Natural killer cell (primary cell): ENCODE measurements around the gene TEX22. TPM values are rescaled to one million over a fixed set of nuclear protein-coding genes. Genes with fewer than 3 reads are reported as not detected.

Source experiments
- ATAC-seq, 3 donors: fragments of 150-1000 bp in 2 of 3; fragments of 200-7000 bp in 1 of 3; cut with Tn5 transposase; 1 replicate in 1 of 3; 2 replicates in 2 of 3; pipeline ENCODE4 v1.10.0; 2021; ENCODE audit warnings: mild to moderate bottlenecking in 2 of 3, moderate library complexity in 2 of 3
- DNase-seq, 2 donors: peaks; one replicate each; pipeline versions ENCODE4 v3.0.0 to v3.0.0-alpha.2; 2013 to 2021; ENCODE audit warnings: mixed read lengths in 1 of 2
- H3K27ac ChIP-seq: one replicate; pipeline ENCODE4 v1.5.1; 2013; ENCODE audit warnings: mild to moderate bottlenecking, low read length
- H3K27me3 ChIP-seq: one replicate; pipeline ENCODE4 v1.6.1; 2013; ENCODE audit warnings: low read length; ENCODE audit not compliant: control insufficient read depth, insufficient read depth
- H3K36me3 ChIP-seq: one replicate; pipeline ENCODE4 v1.6.1; 2013; ENCODE audit warnings: low read length; ENCODE audit not compliant: control insufficient read depth, insufficient read depth
- H3K4me1 ChIP-seq: one replicate; pipeline ENCODE4 v1.6.1; 2013; ENCODE audit warnings: low read length; ENCODE audit not compliant: control insufficient read depth, insufficient read depth
- H3K4me3 ChIP-seq: one replicate; pipeline ENCODE4 v1.5.1; 2013; ENCODE audit warnings: low read length
- H3K9me3 ChIP-seq: one replicate; pipeline ENCODE4 v1.6.1; 2013; ENCODE audit warnings: low read length; ENCODE audit not compliant: control insufficient read depth, insufficient read depth
- H3K27ac Mint-ChIP-seq, 2 donors: one replicate each; pipeline ENCODE4 v1.8.0; 2022; ENCODE audit warnings: mild to moderate bottlenecking in 2 of 2, mixed read lengths in 2 of 2, moderate library complexity in 1 of 2
- H3K27me3 Mint-ChIP-seq, 2 donors: one replicate each; pipeline ENCODE4 v1.8.0; 2022; ENCODE audit warnings: low read depth in 2 of 2, mixed read lengths in 2 of 2
- H3K36me3 Mint-ChIP-seq: one replicate; pipeline ENCODE4 v1.8.0; 2022; ENCODE audit warnings: mixed read lengths
- H3K4me1 Mint-ChIP-seq, 2 donors: one replicate each; pipeline ENCODE4 v1.8.0; 2022; ENCODE audit warnings: mixed read lengths in 2 of 2
- H3K4me3 Mint-ChIP-seq: one replicate; pipeline ENCODE4 v1.8.0; 2022; ENCODE audit warnings: mild to moderate bottlenecking, moderate library complexity, mixed read lengths
- H3K9me3 Mint-ChIP-seq, 2 donors: one replicate each; pipeline ENCODE4 v1.8.0; 2022; ENCODE audit warnings: mixed read lengths in 2 of 2
- CTCF ChIP-seq: fragments of 200-600 bp; IDR thresholded peaks from one replicate; pipeline ENCODE4 v1.8.0; 2022; ENCODE audit warnings: antibody characterized with exemption
- WGBS: methylation state at CpG from one replicate; pipeline ENCODE4 v1.1.7; 2013; ENCODE audit warnings: missing lambda C conversion rate; ENCODE audit not compliant: insufficient coverage; 5-methylcytosine and 5-hydroxymethylcytosine counted together
- intact Hi-C: fragments of 100-400 bp; cut with micrococcal nuclease; formaldehyde crosslinking; loops from one replicate; pipeline ENCODE4 v1.14.2; 2022
- total RNA-seq, 4 donors: library from RNA; stranded (reverse); fragments of 120-200 nt in 1 of 4; gene quantifications; one replicate each; pipeline versions ENCODE4 v1.2.3 to v1.2.4, GENCODE V29; 2013 to 2022

Gene TEX22
- total RNA-seq, 3 donors from 2014 or later (not counting 1 experiment from before 2014, with no cell fraction given), result 0.23 to 1.9 (median 1.8) TPM

- Mint-ChIP-seq H3K27me3 (no peaks in the 10 kb centered on the region), H3K36me3 (no peaks in the 10 kb centered on the region), H3K4me1 (peaks cover 10 to 11% of the 10 kb centered on the region in 2 donors), H3K27ac (peak overlapping the region in 1 of 2 donors; percentile 46), H3K4me3 (peak overlapping the region; percentile 9), H3K9me3 (no peaks in the 10 kb centered on the region)
- no peaks in the 10 kb centered on the region for H3K27me3 ChIP-seq
- H3K4me1 ChIP-seq, result peaks cover 41% of the 10 kb centered on the region
- 64% methylated on average over 11 of the region's 11 CpGs for WGBS
- DNase-seq, result no peak
- intact Hi-C loops, result no loop called here
- no peaks in the 10 kb centered on the region for H3K9me3 ChIP-seq
- no peak for TF ChIP-seq CTCF
- H3K36me3 ChIP-seq, result peaks cover 2% of the 10 kb centered on the region
- ATAC-seq, result no peak
- no peak overlapping the region for H3K4me3 ChIP-seq
- H3K27ac ChIP-seq, result no peak overlapping the region
Measured at GRCh38 chr14:105378199-105378598, 20.1 kb upstream of the TEX22 start.

GRCh38 chr14:105378873-105379685, 19.3 kb upstream of the TEX22 start:
- Histone ChIP-seq H3K36me3 (peaks cover 2% of the 10 kb centered on the region), H3K4me1 (peaks cover 41% of the 10 kb centered on the region), H3K9me3 (no peaks in the 10 kb centered on the region), H3K27me3 (no peaks in the 10 kb centered on the region), H3K4me3 (no peak overlapping the region), H3K27ac (no peak overlapping the region)
- Mint-ChIP-seq H3K27me3 (no peaks in the 10 kb centered on the region), H3K4me3 (no peak overlapping the region), H3K36me3 (no peaks in the 10 kb centered on the region), H3K27ac (peak overlapping the region in 1 of 2 donors; percentile 46), H3K4me1 (peaks cover 10 to 11% of the 10 kb centered on the region in 2 donors), H3K9me3 (no peaks in the 10 kb centered on the region)
- 92% methylated on average over 17 of the region's 17 CpGs for WGBS
- intact Hi-C loops, result no loop called here
- ATAC-seq, result no peak
- TF ChIP-seq CTCF, result no peak
- no peak for DNase-seq

GRCh38 chr14:105379946-105380345, 18.4 kb upstream of the TEX22 start:
- H3K36me3 Mint-ChIP-seq, result no peaks in the 10 kb centered on the region
- no peak for ATAC-seq

More at GRCh38 chr14:105379946-105380345, 18.4 kb upstream of the TEX22 start:
- 97% methylated on average over 14 of the region's 14 CpGs for whole genome bisulfite sequencing
- Mint-ChIP-seq H3K4me1 (peaks cover 10 to 11% of the 10 kb centered on the region in 2 donors), H3K9me3 (no peaks in the 10 kb centered on the region), H3K4me3 (no peak overlapping the region), H3K27me3 (no peaks in the 10 kb centered on the region), H3K27ac (no peak overlapping the region)
- Histone ChIP-seq H3K27me3 (no peaks in the 10 kb centered on the region), H3K27ac (no peak overlapping the region), H3K9me3 (no peaks in the 10 kb centered on the region), H3K36me3 (peaks cover 6% of the 10 kb centered on the region), H3K4me3 (no peak overlapping the region), H3K4me1 (peaks cover 39% of the 10 kb centered on the region)
- DNase-seq, result no peak
- no peak for TF ChIP-seq CTCF
- intact Hi-C loops, result no loop called here
